GM21737 (cell line): ENCODE data around the gene SLC23A3.

ENCODE experiments used
- ATAC-seq: cut with Tn5 transposase; IDR thresholded peaks from one replicate; pipeline ENCODE4 v1.9.1; 2021; ENCODE audit warnings: mild to moderate bottlenecking, moderate library complexity; ENCODE audit not compliant: unreplicated experiment

SLC23A3 gene, protein sequence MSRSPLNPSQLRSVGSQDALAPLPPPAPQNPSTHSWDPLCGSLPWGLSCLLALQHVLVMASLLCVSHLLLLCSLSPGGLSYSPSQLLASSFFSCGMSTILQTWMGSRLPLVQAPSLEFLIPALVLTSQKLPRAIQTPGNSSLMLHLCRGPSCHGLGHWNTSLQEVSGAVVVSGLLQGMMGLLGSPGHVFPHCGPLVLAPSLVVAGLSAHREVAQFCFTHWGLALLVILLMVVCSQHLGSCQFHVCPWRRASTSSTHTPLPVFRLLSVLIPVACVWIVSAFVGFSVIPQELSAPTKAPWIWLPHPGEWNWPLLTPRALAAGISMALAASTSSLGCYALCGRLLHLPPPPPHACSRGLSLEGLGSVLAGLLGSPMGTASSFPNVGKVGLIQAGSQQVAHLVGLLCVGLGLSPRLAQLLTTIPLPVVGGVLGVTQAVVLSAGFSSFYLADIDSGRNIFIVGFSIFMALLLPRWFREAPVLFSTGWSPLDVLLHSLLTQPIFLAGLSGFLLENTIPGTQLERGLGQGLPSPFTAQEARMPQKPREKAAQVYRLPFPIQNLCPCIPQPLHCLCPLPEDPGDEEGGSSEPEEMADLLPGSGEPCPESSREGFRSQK

GRCh38 chr2:219169930-219170654, at the start of gene SLC23A3:
Gene SLC23A3 (minus strand): TSS chr2:219170029. CDS start chr2:219169984, 45 bp downstream.
- no peak for ATAC-seq

DNA sequence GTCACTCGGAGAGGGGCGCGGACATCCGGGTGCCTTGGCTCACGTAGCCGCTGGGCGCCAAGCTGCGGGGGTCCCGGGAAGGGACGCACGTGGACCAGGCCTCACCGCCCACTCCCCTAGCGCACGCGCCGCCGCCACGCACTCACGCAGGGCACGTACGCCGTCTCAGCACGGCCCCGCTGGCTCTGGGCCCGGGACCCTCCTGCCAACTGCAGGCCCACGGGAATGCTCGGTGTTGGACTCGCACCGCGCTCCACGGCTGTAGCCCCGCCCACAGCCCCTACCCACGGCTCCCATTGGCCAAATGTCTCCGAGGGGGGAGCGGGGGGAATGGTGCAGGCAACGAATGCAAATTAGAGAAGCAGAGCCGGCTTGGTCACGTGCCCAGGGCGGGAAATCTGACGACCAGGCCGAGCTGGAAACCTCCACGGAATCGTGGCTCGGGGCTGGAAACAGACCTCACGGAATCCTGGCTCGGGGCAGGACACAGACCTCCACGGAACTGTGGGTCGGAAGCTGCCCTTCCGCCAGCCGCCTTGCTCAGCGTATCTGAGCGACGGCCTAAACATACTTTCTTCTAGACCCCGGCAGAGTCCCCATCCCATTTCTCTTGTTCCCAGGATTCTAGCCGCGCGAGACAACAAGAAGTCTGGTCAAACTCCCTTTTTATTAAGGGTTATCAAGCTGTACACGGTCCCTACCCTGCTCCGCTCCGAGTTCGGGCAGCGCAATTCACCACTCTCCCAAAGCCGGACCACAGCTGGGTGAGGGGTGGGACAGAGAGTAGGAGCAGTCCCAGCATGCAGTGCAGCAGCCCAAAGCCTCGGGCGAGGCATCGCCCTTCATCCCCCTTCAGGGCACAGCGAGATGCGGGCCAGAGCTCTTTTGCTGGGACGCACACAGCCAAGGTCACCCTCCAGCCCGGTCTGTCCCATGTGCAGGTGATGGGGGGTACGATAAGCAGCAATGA, 49.2 kb upstream of the SLC23A3 start, which contains the start of gene ABCB6:
ABCB6 (minus strand) TSS at position 227 of the 970 bp plus-strand sequence. CDS start 285 bp downstream, outside the sequence.
- peak; percentile 61 for ATAC-seq

GRCh38 chr2:219218217-219218731, 48.4 kb upstream of the SLC23A3 start:
- ATAC-seq, result peak; percentile 4

DNA sequence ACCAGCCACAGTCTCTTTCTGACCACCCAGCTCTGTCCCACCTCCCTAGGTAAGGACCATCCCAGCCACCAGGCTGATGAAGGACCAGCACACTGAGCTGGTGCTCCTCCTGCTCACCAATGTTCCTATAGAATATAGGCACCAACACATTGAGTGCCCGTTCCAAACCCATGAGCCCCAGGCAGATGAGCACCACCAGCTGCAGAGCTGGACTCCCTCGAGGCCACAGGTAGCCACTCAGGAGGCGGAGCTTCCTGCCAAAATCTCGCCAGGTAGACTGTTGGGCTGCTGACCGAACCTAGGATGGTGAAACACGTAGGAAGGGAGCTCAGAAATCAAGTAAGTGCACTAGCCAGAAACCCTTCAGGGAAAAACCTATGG, 46.7 kb upstream of the SLC23A3 start:
- ATAC-seq, result no peak

DNA sequence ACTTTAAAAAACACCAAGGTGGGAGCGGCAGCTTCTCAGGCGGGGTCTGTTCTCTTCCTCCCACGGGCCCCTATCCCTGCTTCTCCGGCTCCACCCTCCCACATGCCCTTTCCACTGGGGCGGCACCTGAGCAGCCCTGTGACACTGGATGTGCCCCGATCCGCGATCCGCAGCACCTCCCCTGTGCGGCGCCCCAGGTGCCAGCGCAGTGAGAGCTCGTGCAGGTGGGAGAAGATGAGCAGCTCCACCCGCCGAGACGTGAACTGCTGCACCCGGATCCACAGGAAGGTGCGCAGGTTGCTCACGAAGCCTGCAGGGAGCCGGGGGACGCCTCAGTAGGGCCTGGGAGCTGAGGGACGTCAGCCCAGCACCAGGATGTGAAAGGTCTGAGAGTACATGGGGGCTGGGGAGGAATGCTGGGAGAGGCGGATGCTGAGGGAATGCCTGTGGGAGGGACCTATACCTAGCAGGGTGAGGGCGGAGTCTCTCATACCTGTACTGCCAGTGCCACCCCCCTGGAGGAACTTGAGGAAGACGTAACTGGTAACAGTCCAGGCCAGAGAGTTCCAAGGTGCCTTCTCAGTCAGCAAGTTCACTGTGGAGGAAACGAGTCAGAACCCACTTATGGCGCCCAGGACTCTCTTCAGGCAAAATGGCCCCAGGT, 46.2 kb upstream of the SLC23A3 start:
- ATAC-seq, result no peak

DNA sequence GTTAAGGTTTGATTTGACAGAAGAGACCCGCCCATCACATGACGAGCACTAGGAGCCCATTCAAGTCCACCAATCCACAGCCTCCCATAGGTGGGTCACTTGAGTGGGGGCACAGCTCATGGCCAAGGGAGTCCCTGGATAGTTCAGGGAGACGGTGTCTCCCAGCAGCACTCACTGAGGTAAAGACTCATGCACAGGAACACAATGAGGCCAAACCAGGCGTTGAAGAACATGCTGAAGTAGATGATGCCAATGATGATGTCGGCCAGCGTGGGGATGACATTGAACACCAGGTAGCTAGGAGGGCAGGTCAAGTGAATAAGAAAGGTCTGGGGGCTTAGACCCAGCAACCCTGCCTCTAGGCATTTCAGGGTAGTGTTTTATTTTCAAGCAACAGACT, 45.0 kb upstream of the SLC23A3 start:
- ATAC-seq, result no peak

- no peak for ATAC-seq
Measured at GRCh38 chr2:219214141-219214540, 44.3 kb upstream of the SLC23A3 start.

- ATAC-seq, result no peak
Measured at GRCh38 chr2:219213486-219214071, 43.8 kb upstream of the SLC23A3 start.

GRCh38 chr2:219213026-219213415, 43.2 kb upstream of the SLC23A3 start:
- no peak for ATAC-seq

GRCh38 chr2:219210886-219211362, 41.1 kb upstream of the SLC23A3 start:
- no peak for ATAC-seq

GRCh38 chr2:219210196-219210885, 40.5 kb upstream of the SLC23A3 start:
- no peak for ATAC-seq

DNA sequence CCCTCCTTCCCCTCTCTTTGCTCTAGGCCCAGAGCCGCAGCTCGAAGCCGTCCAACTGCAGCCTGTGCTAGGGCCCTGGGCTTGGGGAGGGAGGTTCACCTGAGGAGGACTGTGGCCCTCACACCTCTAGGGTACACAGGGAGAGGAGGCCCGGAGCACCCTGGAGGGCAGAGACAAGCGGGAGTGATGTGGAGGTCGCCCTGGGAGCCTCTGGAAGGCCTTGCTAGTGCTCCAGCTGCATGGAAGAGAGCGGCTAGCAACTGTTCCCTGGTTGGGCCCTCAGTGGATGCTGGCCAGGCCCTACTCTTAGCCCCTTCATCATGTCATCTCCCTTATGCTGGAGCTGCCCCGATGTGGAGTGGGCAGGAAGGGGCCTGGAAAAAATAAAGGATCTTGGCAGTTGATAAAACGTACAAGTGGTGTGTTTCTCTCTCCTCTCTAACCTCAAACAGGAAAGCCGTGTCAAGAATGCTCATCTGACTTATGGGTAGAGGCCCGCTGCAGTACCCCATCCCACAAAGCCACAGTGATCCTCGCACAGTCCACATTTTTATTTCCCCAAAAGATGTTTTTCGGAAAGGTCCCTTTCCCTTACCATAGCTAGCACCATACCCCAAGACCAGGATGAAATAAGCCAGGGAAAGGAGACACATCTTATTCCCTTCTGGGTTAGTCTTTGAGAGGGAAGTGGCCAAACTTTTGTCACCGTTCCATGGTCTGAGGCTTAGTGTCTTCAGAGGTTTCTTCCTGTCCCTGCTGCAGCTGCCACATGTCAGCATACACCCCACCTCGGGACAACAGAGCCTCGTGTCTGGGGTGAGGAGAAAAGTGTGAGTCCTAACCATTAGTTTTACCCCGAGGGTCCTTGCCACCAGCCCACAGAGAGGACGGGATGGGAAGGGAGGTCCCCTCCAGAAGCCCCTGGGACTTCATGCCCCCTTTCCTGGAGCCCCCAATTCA, 39.7 kb upstream of the SLC23A3 start:
- no peak for ATAC-seq

GRCh38 chr2:219207884-219208740, 38.3 kb upstream of the SLC23A3 start:
- ATAC-seq, result no peak

- no peak for ATAC-seq
Measured at GRCh38 chr2:219207134-219207883, 37.5 kb upstream of the SLC23A3 start.

- peak; percentile 97 for ATAC-seq
Measured at GRCh38 chr2:219206328-219207133, 36.7 kb upstream of the SLC23A3 start, which contains the start of gene ZFAND2B. Gene ZFAND2B (plus strand): TSS chr2:219206782. CDS start chr2:219206988, 206 bp downstream.
